HG03442 (cell line): Measurements from ENCODE around the gene ATG4C.
"Not testable (repeated sequence)": the region's sequence is repeated elsewhere in the genome, so short reads cannot be mapped to it uniquely, and the experiment has no call there.

Experiments
- ATAC-seq: cut with Tn5 transposase; IDR thresholded peaks from one replicate; pipeline ENCODE4 v1.9.1; 2021; ENCODE audit warnings: mild to moderate bottlenecking, moderate library complexity; ENCODE audit not compliant: unreplicated experiment

Gene ATG4C, protein sequence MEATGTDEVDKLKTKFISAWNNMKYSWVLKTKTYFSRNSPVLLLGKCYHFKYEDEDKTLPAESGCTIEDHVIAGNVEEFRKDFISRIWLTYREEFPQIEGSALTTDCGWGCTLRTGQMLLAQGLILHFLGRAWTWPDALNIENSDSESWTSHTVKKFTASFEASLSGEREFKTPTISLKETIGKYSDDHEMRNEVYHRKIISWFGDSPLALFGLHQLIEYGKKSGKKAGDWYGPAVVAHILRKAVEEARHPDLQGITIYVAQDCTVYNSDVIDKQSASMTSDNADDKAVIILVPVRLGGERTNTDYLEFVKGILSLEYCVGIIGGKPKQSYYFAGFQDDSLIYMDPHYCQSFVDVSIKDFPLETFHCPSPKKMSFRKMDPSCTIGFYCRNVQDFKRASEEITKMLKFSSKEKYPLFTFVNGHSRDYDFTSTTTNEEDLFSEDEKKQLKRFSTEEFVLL

DNA sequence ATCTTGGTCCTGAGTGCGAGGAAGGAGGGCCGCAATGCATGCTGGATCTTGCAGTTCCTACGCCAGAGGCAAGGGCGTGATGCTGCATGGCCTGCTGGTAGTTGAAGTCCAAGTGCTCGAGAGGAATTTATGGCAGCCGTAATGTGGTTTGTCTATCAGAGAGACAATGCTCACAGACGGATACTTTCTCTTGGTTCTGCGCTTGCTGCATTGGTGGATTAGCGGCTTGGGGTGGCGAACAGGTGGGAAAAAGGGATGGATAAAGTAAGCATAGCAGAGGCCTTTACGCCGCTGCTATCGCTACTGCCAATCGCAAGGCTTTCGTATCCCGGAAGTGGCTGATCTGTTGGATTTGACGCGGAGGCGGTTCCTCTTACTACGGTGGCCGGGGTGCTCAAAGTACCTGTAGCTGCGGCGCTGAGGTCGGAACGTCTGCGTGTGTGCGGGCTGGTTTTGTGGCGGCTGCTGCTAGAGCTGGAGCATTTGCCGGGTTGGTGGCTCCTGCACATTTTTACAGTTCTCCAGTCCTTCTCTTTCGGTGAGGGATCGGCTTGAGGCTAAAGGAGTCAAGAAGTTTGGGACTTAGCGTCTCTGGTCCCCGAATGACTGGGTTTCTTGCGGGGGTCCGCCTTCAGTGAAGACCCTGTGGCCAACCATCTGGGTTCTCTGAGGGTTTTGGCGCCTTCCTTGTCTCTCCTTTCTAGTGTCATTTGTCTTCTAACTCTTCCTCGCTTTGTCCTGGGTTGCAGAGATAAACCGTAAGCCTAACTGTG lies at the start of gene ATG4C:
ATG4C (plus strand) TSS at position 397 of the 773 bp plus-strand sequence. CDS start 19,655 bp downstream, outside the sequence.
- ATAC-seq: peak; percentile 96

DNA sequence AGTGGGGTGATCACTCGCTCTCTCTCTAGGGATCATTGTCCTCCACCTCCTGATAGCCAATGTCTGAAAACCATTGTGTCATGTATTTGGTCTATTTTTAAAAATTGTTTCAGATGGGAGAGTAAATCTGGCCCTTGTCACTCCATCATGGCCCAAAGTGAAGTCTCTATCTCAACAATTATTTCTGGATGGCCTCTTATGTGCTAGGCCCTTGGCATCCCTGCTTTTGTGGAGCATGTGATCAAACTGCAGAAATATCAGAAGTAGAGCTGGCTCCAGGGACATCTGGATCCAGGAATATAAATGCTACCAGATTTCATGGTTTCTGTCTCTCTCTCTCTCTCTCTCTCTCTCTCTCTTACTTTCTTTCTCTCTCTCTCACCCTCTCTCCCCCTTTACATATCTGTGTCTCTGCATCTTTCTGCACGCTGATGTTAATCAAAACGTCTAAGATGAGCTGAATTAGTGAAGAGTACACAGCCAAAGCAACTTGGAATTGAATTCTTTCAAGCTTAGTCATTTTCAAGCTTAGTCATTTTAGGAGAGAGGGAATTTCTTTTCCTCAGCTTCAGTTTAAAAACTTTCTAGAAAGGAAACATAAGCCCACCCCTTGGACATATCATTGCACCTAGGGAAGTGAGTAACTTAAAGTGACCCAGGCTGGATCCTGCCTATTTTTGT lies 48.3 kb upstream of the ATG4C start:
- no peak for ATAC-seq

DNA sequence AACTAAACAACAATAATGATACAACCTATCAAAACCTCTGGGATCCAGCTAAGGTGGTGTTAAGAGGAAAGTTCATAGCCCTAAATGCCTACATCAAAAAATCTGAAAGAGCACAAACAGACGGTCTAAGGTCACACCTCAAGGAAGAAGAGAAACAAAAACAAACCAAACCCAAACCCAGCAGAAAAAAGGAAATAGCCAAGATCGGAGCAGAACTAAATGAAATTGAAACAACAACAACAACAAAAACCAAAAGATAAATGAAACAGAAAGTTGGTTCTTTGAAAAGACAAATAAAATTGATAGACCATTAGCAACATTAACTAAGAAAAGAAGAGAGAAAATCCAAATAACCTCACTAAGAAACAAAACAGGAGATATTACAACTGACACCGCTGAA lies 43.2 kb upstream of the ATG4C start:
- not testable (repeated sequence) for ATAC-seq

DNA sequence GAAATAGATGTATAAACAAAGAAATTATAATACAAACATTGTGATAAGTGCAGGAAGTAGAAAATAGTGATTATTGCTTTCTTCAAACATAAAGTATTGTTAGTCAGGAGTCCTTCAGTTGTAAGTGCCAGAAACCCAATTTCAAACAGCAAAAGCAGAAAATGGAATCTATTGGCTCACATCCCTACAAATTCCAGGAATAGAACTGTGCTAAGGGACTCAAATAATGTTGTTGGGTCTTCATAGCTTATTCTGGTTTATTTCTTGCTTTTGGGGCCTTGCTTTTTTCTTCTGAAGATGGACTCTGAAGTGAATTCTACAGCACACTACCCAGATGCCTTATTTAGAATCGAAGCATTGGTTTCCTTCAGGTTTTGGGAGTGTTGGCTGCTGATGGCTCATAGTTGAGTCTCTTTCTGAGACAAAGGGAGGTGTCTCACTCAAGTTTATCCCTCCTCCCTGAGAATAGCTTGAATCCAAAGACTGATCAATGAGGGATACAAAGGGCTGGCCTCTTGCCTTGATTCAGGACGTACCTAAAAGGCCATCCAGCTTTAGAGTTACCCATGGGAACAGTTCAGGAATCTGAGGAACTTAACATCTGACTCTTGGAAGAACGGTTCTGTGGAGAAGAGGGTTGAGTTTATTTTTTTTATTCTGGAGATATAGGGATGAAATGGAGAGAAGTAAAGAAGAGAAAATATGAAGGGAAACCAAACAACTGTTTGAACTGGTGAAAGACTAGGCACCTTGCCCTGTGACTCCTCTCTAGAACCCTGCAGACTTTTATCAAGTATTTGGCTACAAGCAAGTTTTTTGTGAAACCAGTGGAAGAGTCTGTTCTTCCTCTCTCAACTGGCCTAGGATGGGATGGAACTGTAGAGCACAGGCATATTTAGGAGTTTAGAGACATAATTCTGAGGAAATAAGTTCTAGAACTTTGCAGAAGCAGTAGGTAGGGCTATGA lies 39.0 kb upstream of the ATG4C start:
- ATAC-seq: no peak

DNA sequence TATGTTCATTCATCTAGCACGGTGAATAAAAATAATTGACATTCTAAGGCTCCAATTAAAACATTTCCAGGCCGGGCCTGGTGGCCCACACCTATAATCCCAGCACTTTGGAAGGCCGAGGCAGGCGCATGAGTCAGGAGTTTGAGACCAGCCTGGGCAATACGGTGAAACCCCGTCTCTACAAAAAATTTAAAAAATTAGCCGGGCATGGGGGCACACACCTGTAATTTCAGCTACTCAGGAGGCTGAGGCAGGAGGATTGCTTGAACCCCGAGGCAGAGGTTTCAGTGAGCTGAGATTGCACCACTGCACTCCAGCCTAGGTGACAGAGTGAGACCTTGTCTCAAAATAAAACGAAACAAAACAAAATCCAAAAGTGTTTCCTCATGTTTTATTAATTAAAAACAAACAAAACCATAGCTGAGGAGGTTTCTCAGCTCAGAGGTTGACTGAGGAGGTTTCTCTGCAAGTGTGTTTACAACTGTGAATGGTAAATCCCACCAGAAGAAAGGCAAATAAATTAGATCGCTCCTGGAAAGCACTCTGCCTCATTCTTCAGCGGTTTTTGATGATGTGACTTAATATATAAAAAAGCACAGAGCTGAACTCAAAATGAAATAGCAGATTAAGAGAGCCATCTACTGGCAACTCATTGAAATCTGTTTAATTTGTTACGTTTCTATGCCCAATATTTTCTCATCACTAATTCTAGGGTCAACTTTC lies 37.7 kb upstream of the ATG4C start:
- ATAC-seq: no peak

DNA sequence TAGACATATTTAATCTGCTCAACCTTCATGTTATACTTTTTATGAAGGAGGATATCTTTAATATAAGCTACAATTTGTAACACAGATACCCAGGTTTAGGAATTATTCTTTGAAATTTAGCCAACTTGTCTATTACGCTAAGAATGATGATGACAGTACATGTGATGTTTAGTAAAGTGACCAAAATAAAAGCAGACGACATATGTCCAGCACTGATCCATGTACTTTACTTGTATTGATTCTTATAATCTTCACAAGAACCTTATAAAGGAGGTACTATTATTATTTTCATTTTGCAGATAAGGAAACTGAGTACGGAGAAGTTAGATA lies 37.2 kb upstream of the ATG4C start:
- no peak for ATAC-seq

DNA sequence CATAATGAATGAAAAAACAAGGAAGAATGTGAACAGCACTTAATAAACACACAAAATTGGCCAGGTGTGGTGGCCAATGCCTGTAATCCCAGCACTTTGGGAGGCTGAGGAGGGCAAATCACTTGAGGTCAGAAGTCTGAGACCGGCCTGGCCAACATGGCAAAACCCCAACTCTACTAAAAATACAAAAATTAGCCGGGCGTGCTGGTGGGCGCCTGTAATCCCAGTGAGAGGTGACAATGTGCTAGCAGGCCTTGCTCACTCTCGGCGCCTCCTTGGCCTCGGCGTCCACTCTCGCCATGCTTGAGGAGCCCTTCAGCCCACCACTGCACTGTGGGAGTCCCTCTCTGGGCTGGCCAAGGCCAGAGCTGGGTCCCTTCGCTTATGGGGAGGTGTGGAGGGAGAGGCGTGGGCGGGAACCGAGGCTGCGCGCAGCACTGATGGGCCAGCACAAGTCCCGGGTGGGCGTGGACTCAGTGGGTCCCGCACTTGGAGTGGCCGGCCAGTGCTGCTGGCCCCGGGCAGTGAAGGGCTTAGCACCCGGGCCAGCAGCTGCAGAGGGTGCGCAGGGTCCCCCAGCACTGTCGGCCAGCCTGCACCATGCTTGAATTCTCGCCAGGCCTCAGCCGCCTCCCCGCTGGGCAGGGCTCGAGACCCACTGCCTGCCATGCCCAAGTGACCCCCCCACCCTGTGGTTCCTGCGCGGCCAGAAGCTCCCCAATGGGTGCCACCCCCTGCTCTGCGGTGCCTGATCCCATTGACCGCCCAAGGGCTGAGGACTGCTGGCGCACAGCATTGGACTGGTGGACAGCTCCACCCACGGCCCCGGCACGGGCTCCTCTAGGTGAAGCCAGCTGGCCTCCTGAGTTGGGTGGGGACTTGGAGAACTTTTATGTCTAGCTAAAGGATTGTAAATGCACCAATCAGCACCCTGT lies 30.6 kb upstream of the ATG4C start:
- no peak for ATAC-seq

DNA sequence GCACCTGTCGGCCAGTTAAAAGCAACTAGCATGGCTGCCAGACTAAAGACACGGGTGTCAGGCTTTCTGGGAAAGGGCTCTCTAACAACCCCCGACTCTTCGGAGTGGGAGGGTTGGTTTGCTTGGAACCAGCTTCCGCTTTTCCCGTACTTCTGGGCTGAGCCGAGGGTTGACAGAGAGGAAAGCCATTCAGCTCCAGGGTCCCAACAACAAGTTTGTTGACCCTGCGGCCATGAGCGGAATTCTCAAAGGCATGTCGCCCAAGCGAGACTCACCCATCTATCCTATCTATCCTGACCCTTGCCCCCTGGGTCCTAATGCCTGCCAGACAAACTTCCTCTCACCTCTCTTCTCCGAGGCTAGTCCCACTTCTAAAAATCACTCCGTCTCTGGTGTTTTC lies 29.0 kb upstream of the ATG4C start:
- ATAC-seq: not testable (repeated sequence)

DNA sequence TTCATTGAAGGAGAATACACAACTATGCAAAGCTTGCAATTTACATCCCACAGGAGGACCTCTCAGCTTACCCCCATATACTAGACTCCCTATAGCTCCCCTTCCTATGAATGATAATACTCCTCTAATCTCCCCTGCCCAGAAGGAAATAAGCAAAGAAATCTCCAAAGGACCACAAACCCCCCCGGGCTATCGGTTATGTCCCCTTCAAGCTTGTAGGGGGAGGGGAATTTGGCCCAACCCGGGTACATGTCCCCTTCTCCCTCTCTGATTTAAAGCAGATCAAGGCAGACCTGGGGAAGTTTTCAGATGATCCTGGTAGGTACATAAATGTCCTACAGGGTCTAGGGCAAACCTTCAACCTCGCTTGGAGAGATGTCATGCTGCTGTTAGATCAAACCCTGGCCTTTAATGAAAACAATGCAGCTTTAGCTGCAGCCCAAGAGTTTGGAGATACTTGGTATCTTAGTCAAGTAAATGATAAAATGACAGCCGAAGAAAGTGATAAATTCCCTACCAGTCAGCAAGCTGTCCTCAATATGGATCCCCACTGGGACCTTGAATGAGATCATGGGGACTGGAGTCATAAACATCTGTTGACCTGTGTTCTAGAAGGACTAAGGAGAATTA lies 27.6 kb upstream of the ATG4C start:
- not testable (repeated sequence) for ATAC-seq

DNA sequence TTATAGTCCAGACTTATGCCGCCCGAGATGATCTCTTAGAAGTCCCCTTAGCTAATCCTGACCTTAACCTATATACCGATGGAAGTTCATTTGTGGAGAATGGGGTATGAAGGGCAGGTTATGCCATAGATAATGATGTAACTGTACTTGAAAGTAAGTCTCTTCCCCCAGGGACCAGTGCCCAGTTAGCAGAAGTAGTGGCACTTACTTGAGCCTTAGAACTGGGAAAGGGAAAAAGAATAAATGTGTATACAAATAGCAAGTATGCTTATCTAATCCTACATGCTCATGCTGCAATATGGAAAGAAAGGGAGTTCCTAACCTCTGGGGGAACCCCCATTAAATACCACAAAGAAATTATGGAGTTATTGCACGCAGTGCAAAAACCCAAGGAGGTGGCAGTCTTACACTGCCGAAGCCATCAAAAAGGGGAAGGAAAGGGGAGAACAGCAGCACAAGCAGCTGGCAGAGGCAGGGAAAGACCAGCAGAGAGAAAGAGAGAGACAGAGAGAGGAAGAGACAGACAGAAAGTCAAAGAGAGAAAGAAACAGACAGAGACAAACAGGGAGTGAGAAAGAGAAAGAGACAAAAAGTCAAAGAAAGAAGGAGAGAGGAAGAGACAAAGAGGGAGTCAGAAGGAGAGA lies 24.6 kb upstream of the ATG4C start:
- ATAC-seq: not testable (repeated sequence)

DNA sequence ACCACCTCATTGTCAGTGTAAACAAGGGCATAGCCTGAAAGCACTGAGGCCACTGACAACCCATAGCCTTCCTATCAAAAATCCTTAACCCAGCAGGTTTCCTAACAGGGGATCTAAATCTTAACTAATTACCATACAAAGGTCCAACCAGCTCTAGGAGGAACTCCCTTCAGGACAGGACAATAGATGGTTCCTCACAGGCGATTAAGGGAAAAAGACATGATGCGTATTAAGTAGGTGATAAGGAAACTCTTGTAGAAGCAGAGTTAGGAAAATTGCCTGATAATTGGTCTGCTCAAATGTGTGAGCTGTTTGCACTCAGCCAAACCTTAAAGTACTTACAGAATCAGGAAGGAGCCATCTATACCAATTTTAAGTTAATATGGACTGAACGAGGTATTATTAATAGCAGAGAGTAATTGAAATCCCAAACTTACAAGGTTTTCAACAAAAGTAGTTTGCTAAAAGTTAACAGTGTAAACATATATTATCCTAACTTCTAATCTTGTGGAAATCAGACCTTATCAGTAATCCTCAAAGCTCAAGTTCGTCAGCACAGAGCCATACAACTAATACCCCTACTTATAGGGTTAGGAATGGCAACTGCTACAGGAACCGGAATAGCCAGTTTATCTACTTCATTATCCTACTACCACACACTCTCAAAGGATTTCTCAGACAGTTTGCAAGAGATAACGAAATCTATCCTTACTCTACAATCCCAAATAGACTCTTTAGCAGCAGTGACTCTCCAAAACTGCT lies 23.7 kb upstream of the ATG4C start:
- ATAC-seq: not testable (repeated sequence)

DNA sequence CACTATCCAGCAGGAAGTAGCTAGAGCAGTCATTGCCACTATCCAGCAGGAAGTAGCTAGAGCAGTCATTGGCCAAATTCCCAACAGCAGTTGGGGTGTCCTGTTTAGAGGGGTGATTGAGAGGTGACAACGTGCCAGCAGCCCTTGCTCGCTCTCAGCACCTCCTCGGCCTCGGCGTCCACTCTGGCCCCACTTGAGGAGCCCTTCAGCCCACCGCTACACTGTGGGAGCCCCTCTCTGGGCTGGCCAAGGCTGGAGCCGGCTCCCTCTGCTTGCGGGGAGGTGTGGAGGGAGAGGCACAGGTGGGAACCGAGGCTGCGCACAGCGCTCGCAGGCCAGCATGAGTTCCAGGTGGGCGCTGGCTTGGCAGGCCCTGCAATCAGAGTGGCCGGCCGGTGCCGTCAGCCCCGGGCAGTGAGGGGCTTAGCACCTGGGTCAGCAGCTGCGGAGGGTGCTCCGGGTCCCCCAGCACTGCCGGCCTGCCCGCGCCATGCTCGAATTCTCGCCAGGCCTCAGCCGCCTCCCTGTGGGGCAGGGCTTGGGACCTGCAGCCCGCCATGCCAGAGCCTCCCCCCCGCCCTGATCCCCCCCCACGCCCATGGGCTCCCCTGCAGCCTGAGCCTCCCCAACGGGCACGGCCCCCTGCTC lies 22.6 kb upstream of the ATG4C start:
- ATAC-seq: not testable (repeated sequence)

DNA sequence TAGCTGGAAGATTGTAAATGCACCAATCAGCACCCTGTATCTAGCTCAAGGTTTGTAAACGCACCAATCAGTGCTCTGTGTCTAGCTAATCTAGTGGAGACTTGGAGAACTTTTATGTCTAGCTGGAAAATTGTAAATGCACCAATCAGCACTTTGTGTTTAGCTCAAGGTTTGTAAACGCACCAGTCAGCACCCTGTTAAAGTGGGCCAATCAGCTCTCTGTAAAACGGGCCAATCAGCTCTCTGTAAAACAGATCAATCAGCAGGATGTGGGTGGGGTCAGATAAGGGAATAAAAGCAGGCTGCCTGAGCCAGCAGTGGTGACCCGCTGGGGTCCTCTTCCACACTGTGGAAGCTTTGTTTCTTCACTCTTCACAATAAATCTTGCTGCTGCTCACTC lies 21.9 kb upstream of the ATG4C start:
- not testable (repeated sequence) for ATAC-seq

DNA sequence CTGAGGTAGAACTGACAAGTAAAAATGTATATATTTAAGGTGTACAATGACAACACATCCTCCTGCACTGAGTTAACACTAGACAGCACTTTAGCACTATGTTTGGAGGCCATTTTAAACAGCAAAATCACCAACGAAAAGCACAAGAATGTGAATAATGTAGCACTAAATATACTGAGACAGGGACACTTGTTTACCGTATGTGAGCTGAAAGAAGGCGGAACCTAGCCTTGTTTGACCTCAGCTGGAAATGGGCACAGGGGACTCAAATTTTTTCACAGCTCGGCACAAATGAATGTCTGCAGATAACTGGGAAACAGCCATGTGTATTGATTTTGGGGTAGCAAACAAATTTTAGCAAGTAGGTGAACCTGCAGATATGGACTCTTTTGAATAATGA lies 18.0 kb upstream of the ATG4C start:
- ATAC-seq: no peak

DNA sequence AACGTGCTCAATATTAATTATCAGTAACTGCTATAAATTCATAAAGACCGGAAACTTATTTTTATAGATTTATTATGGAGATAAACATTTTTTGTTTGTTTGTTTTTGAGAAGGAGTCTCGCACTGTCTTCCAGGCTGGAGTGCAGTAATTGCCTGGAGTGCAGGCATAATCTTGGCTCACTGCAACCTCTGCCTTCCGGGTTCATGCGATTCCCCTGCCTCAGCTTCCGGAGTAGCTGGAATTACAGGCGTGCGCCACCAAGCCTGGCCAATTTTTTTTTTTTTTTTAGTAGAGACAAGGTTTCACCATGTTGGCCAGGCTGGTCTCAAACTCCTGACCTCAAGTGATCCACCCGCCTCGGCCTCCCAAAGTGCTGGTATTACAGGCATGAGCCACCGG lies 15.4 kb upstream of the ATG4C start:
- not testable (repeated sequence) for ATAC-seq

DNA sequence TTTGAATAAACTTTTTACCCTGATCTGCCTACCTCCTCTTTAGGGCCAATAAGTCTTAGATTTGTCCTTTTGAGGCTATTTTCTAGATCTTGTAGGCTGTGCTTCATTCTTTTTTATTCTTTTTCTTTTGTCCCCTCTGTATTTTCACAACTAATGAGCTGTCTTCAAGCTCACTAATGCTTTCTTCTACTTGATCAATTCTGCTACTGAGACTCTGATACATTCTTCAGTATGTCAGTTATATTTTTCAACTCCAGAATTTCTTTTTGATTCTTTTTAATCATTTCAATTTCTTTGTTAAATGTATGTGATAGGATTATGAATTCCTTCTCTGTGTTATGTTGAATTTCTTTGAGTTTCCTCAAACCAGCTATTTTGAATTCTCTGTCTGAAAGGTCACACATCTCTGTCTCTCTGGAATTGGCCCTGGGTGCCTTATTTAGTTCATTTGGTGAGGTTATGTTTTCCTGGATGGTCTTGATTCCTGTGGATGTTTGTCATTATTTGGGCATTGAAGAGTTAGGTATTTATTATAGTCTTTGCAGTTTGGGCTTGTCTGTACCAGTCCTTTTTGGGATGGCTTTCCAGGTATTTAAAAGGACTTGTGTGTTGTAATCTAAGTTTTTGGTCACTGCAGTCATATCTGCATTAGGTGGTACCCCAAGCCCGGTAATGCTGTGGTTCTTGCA lies 11.2 kb upstream of the ATG4C start:
- no peak for ATAC-seq
